GM18873 (cell line): Measurements from ENCODE around the gene OR8D1.
"Not testable (repeated sequence)": the region's sequence is repeated elsewhere in the genome, so short reads cannot be mapped to it uniquely, and the experiment has no call there.

Experiments
- ATAC-seq: cut with Tn5 transposase; IDR thresholded peaks from one replicate; pipeline ENCODE4 v1.9.1; 2021; ENCODE audit warnings: mild to moderate bottlenecking, moderate library complexity, moderate number of reproducible peaks; ENCODE audit not compliant: unreplicated experiment, low FRiP score

OR8D1 gene

DNA sequence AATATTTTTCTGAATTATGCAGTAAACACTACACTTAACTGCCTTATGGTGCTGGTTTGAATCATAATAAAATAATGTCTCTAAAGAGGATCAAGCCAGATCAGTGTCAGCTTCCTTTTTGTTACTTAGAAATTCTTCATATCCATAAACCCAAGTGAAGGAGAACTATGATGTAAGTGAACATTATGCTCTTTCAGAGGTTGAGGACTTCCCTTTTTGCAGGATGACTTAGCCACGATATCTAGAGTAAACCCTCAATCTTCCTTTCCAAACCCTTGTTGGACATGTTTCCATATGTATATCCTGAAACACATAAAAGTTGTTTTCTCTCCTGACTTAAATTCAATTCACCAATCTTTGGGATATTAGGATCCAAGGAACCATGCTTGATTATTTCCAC lies 19.1 kb downstream of the OR8D1 start:
- no peak for ATAC-seq

DNA sequence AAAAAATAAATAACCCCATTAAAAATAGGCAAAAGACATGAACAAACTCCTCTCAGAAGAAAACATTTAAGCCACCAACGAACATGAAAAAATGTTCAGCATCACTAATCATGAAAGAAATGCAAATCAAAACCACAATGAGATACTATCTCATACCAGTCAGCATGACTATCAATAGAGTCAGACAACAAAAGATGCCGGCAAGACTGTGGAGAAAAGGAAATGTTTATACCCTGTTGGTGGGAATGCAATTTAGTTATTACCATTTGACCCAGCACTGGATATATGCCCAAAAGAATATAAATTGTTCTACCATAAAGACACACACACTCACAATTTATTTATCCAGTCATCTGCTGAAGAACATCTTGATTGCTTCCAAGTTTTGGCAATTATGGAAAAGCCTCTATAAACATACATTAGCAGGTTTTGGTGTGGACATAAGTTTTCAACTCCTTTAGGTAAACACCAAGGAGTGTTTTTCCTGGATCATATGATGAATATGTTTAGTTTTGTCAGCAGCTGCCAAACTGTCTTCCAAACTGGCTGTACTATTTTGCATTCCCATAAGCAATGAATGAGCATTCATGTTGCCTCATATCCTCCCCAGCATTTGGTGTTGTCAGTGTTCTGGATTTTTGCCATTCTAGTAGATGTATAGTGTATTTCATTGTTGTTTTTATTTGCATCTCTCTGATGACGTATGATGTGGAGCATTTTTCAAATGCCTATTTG lies 28.0 kb downstream of the OR8D1 start:
- ATAC-seq, result no peak

DNA sequence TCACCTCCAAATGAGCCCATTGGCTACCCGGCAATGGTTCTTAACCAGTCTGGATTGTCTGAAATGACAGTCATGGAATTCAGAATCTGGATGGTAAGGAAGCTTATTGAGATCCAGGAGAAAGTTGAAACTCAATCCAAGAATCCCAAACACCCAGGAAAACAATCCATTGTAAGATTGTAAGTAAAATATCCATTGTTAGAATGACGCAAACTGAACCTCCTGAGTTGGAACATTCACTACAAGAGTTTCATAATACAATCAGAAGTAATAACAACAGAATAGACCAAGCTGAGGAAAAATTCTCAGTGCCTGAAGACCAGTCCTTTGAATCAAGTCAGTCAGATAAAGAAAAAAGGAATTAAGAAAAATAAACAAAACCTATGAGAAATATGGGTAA lies 35.5 kb downstream of the OR8D1 start:
- ATAC-seq, result no peak

DNA sequence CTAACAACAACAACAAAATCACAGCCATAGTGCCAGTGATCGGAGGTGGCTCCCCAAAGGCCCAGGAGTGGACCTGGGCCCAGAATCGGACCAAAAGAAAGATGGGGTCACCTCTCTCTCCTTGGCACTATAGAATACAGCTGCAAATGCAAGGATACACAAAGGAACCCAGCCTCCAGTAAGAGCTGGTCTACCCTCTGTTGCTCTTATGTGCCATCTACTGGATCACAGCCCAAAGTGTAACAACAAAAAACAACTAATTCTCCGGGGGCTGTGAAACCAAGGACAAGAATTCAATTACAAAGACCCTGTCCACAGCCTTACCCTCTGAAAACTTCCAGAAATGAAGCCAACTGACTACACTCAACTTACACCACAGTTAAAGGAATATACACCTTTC lies 35.9 kb downstream of the OR8D1 start:
- no peak for ATAC-seq

DNA sequence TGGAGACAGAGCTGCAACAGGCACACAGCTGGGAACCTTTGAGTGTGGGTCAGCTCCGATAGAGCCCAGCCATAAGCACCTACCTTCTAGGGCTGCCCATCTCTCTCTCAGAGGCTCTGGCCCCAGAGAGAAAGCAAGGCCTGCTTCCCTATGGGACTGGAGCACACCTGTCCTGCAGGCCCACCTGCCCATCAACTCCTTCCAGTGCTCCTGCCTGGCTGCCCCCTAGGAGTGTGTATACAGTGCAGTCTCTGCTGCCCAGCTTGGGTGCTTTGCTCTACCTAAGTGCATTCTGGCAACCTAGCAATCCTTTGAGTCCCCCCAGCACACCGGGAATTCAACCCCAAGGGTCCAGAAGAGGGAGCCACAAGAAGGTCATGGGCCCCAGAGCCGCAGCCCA lies 36.5 kb downstream of the OR8D1 start:
- no peak for ATAC-seq

DNA sequence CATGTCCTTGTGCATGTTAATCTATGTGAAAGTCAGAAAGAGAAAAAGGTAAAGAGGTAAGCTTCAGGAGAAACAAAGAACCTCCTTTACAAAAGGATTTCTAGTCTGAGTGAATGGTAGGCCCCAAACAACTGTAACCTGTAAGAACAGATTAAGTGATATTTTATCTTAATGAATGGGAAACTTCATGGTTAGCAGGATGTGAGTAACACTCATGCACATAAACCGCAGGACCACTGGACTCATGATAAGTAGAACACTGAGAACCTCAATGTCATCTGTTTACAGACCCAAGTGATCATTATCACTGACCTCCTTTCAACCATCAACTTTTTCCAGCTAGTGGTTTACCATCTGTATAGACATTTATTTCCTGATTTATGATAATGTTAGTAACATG lies 37.7 kb downstream of the OR8D1 start:
- no peak for ATAC-seq

DNA sequence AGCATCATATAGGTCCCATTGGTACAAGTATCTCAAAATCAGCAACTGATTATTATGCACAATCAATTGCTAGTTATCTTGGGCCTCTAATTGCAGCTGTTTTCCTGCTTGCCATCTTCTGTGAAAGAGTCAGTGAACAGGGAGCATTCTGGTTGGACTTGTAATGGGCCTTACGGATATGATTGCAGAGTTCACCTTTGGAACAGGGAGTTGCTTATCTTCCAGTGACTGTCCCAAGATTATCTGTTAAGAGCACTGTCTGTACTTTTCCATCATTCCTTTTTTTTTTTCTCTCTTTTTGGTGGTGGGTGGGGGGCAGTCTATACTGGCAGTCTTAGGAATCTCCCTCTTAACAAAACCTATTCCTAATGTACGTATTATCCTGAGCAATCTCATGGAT lies 39.7 kb downstream of the OR8D1 start:
- ATAC-seq, result no peak

DNA sequence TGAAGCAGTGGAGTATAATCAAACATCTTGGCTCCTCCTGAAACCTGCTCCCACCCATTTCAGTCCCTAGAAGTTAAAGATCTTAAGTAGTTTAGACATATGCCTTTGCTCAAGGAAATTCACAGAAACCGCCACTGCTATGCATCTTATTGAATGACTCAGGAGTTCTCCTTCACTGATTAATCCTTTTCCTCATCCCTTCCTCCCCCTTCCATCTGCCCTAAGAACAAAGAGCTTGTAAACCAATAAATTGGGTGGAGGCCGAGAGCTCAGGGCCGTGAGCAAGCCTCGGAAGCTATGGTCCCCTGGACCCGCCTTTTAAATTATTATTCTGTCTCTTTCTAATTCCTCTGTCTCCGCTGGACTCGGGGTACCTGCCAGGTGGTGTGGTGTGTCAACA lies 42.9 kb downstream of the OR8D1 start:
- ATAC-seq, result not testable (repeated sequence)

DNA sequence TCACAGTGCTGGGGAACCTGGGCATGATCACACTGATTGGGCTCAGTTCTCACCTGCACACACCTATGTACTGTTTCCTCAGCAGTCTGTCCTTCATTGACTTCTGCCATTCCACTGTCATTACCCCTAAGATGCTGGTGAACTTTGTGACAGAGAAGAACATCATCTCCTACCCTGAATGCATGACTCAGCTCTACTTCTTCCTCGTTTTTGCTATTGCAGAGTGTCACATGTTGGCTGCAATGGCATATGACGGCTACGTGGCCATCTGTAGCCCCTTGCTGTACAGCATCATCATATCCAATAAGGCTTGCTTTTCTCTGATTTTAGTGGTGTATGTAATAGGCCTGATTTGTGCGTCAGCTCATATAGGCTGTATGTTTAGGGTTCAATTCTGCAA lies 48.7 kb downstream of the OR8D1 start:
- ATAC-seq, result not testable (repeated sequence)

DNA sequence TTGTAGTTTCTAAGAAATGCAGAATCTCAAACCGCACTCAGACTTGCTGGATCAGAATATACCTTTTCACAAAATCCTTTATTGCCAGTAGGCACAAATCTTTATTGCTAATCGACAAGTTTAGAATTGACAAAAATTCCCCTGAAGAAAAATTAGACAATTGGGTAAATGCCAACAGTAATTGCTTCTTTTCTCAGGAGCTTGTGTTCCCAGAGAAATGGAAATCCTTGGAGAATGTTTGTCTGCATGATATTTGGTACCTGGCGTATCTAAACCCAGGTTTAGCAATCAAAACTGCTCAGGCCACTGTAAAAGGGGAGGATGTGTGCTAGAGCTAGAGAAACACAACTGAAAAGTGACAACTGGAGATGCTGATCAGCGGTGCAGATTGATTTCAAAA lies 57.7 kb downstream of the OR8D1 start, which contains the start of gene OR8G5:
OR8G5 (plus strand) TSS at position 301 of the 400 bp plus-strand sequence. CDS start 8,556 bp downstream, outside the sequence.
- no peak for ATAC-seq
